NCI-H446 (cell line): ENCODE results near the gene ROM1.

Experiments
- DNase-seq, 2 experiments: peaks; one replicate each; lab custom pipeline; 2025; lab: John Stamatoyannopoulos, UW

Gene ROM1

DNA sequence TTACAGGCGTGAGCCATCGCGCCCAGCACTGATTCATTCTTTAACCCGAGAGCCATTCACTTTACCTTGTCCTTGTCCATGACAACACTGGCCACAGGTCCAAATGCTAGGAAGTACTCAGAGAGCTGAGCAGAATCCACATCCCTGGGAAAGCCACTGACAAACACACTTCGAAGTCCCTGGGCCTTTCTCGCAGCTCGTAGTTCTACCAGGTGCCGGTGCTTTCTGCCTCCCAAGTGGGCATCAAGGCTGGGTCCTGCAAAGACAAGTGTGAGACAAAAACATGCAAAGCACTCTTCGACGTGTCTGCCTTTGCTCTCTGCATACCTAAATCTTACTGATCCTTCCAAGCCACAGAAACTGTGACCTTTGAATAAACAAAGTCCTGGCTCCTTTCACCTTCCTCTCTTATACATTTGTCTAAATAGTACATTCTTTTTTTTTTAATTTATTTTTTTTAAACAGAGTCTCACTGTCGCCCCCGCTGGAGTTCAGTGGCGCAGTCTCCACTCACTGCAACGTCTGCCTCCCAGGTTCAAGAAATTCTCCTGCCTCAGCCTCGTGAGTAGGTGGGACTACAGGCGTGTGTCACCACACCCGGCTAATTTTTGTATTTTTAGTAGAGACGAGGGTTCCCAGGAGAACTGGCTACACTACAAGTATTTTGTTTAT, 24.0 kb upstream of the ROM1 start:
- no peak for DNase-seq

DNA sequence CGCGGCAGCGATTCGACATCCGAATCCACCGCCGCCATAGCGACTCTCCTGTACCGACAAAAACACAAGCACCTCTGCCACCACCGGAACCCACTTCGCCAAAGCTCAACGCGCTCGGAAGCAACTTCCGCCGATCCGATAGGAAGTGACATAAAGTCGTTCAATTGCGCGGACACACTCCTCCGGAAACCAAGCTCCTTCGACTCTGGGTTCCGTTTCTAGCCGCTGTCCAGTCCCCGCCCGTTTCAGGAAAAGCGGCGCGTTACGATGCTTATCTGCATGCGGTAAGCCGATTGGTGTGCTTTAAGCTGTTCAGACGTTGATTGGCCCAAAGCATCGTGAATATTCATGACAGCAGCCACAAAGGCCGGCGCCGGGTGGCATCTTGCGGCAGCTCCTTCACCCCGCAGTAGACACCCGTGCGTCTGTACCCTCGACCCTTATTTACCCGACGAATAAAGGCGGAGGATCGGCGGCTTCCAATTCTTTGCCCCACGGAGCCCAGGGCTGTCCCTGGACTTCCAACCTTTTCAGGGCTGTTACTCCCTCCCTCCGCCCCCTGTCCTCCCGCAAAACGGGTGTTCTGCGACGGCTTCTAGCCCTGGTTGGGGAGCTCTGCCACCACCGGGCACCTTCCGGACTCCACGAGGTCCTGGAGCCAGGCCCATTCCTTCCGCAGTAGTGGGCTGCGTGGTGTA, 21.5 kb upstream of the ROM1 start, which contains the start of gene TUT1:
Gene TUT1 (minus strand): TSS at position 76 of the 698 bp plus-strand sequence. CDS start 38 bp downstream, at position 38.
- DNase-seq, result peak; percentile 98 to 100

DNA sequence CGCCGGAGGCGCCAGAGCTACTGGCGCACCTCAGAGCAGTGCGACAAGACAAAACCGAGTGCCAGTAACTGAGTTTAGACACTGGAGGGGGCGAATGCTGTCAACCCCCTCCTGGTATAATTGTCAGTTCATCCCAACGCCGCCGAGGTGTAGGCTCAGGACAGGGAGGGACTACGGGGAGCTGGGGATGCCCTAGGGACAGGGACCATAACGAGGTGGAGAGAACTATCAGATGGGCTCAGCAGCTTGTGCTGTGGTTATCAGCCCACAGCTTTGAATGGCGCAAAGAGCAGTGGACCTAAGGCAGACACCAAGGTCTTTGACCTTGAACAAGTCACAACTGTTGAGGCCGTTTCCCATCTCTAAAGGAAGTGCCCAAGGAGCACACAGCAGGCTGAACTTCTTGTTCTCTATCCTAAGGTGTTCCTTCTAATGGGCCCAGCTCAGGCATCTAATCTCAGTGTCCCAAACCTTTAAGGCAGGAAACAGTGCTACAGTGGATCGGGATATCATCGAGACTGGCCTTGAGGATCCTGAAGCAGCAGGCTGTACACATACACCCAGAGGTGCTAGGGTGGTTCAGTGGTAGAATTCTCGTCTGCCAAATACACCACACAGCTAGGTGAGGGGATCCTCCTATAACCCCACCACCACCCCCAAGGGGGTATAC, 20.8 kb upstream of the ROM1 start:
- no peak for DNase-seq

DNA sequence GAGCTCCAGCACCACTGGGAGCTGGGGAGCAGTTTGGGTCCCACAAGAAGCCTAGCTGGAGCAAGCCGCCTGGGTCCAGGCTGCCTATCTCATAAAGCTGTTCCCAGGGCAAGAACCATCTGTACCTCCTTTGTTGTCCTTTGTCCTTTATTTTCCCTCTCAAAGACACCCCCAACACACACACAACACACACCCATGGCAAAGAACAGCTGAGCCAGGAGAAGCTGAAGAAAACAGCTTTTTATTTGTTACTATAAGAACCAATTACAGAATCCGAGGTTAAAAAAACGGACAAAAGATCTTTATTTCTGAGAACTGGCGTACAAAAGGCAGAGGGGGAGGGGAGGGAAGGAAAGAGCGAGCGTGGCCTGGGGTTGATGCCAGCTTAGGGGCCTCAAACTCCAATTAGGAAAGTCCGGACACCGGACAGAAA, 20.1 kb upstream of the ROM1 start:
- DNase-seq, result peak in 1 of 2 experiments; percentile 32

DNA sequence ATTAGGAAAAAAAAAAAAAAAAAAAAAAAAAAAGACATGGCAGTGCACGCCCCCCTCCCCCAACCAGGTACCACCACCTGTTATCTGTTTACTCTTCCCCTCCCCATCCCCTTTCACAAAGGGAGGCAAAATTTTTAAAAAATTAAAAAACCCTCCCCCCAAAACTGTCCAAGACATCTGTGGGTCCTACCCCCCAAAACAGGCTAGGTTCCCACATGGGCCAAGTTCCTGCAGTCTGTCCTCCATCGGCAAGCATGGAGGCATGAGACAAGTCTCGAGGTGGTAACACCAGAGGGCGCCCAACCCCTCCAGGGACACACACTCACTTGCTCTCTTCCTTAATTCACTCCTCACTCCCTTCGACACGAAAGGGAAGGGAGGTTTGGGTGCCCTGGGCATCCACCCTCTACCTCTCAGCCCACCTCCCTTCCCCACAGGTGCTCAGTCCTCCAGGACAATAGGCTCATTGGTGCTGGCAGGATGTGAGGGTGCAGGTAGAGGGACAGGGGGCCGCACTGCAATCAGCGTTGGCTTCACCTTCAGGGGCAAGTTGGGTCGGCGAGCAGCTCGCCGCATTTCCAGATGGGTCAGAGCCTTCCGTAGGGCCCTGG, 19.5 kb upstream of the ROM1 start:
- DNase-seq, result peak; percentile 39 to 74

DNA sequence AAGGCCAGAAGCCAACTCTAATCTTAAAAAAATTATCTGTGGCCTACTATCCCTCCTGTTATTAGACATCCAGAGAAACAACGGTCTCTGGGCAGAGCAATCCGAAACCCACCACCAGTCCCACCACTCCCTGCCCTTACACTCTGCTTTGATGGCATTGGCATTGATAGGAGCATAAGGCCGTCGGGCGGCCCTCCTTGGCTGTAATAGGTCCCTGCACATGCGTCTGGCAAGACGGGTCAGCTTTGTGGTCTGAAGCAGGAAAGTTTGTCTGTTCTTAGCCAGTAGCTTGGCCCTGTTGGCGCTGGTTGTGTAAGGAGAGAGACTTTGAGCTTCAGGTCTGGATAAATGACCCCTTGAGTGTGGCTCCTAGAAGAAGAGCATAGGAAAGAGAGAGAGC, 17.9 kb upstream of the ROM1 start:
- no peak for DNase-seq

GRCh38 chr11:62599069-62599696, 13.9 kb upstream of the ROM1 start:
- DNase-seq, result peak; percentile 94 to 97

GRCh38 chr11:62599901-62600300, 13.2 kb upstream of the ROM1 start:
- no peak for DNase-seq

DNA sequence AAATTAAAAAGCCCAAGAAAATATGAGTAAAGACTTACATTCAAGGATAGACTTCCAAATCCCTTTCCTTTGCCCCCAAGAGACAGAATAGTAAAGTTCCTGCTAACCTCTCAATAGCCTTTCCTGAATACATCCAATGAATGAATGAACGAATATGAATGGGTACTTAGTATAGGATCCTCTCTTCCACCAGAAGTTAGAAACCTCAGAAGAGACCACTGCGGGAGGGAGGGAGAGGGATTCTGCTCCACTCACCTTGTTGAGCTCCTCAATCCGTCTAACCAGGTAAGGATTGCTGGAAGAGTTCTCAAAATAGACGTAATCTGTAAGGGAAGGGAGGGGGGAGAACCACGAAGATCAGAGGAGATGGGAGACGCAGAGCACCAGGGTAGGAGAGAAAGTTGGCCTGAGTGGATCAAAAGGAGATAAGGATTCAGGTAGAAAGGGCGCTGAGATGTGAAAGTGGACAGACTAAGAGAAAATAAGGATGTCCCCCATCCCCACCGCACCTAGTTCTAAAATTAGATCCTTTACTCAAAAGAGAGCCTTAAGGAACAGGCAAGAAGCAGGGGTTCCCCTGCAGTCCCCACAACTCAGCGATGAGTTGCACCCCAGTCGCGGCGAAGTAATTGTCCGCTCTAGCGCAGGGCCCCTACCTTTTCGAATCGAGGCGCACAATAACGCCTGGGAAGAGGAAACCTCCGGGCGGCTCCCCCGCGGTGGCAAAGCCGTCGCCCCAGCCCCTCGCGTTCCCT, 12.5 kb upstream of the ROM1 start:
- DNase-seq, result no peak

GRCh38 chr11:62601122-62601371, 12.0 kb upstream of the ROM1 start:
- no peak for DNase-seq

DNA sequence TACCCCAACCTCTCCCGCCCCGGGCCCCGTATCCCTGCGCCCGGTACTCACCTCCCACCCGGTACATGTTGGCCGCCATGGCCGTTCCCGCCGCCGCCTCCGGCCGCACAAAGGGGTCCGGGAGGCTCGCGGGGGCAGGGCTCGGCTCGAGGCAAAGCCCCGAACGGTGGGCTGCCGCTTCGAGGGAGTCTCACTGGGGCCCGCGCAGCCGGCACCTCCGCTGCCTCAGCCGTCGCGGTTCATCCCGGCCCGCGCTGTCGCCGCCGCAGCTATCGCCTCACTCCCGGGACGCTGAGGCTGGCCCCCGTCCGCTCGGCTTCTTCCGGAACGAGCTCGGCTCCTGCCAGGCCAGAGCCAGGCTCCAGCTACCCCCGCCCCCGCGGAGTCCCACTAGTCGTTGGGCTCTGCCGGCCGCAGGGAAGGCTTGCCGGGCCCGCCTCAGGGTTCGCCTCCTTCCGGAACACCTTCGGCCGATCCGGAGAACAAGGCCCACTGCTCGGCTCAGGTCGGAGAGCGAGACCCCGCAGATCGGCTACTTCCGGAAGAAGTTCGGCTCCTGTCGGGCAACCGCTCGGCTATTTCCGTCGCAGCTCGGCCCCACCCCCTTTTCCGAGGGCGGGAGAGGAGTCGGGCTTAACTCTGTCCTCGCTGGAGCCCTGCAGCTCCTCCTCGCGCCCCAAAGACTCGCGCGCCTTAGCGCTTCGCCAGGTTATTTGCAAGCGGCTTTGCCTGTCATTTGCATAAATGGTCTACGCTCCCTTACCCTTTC, 11.5 kb upstream of the ROM1 start, which contains the start of gene MTA2:
Gene MTA2 (minus strand): TSS at position 494 of the 769 bp plus-strand sequence. CDS start 415 bp downstream, at position 79.
- DNase-seq, result peak; percentile 96 to 99

GRCh38 chr11:62602141-62603071, 10.7 kb upstream of the ROM1 start:
- peak in 1 of 2 experiments; percentile 62 for DNase-seq

- no peak for DNase-seq
Measured at GRCh38 chr11:62603072-62603408, 10.0 kb upstream of the ROM1 start.

GRCh38 chr11:62603776-62604299, 9.2 kb upstream of the ROM1 start:
- DNase-seq, result no peak

- DNase-seq, result no peak
Measured at GRCh38 chr11:62604460-62605120, 8.5 kb upstream of the ROM1 start.

DNA sequence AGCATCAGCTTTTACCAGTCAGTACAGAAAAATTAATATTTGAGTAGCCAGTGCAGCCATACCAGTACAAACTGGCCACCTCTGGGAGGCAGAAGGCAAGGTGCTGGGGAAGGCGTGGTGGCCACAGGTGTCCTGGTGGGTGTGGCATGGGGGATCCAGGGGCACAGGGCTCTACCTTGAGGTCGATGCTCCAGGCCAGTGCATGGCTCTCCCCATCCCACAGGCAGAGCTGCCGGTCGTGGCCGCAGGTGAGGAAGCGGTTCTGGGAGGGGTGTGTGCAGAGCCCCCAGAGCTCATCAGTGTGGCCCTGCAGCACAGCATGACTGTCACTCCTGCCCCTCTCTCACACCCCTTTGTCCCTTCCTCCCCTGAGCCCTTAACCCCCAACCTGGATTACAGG, 7.6 kb upstream of the ROM1 start:
- no peak for DNase-seq

- no peak for DNase-seq
Measured at GRCh38 chr11:62605902-62606301, 7.2 kb upstream of the ROM1 start.

- no peak for DNase-seq
Measured at GRCh38 chr11:62607714-62608113, 5.3 kb upstream of the ROM1 start.

DNA sequence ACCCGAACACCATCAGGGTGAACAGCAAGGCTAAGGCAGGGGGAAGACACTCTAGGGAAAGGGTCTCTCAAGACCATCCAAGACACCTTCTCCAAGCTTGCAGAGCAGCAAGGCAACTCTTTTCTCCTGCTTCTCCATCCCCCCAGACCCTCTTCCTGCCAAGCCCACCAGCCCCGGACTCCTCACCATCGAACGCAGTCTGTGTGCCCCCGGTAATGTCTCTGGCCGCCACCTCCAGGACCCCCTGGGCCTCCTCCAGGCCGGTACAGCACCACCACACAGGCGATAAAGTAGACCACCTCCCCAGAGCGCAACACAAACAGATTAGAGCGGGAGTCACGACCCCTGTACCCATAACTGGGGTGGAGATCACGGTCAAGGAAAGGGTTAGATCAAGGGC, 4.3 kb upstream of the ROM1 start:
- DNase-seq, result no peak
